Uterus (tissue), 4 donors: ENCODE results near the gene FXYD2. TPM values are rescaled to one million over a fixed set of nuclear protein-coding genes. Genes with fewer than 3 reads are reported as not detected.

ENCODE experiments used
- DNase-seq, 2 donors: peaks; one replicate each; pipeline ENCODE4 v3.0.0-alpha.2; 2019 to 2020
- H3K27ac ChIP-seq, 2 donors: fragments of 200-600 bp; sonication (generic); 1 replicate in 1 of 2; 2 replicates in 1 of 2; pipeline ENCODE4 v1.5.1; 2016 to 2018
- H3K27me3 ChIP-seq, 2 donors: fragments of 200-600 bp; sonication (generic); one replicate each; pipeline ENCODE4 v1.5.1; 2018 to 2019; ENCODE audit warnings: control low read depth in 1 of 2
- H3K36me3 ChIP-seq, 2 donors: fragments of 200-600 bp; sonication (generic); one replicate each; pipeline ENCODE4 v1.5.1; 2019; ENCODE audit warnings: control low read depth in 1 of 2
- H3K4me1 ChIP-seq, 2 donors: fragments of 200-600 bp; sonication (generic); one replicate each; pipeline ENCODE4 v1.5.1; 2018 to 2019; ENCODE audit warnings: control low read depth in 1 of 2
- H3K4me3 ChIP-seq, 2 donors: fragments of 200-600 bp; sonication (generic); 1 replicate in 1 of 2; 2 replicates in 1 of 2; pipeline ENCODE4 v1.5.1; 2018 to 2019; ENCODE audit warnings: mild to moderate bottlenecking in 1 of 2
- H3K9me3 ChIP-seq, 2 donors: fragments of 200-600 bp; sonication (generic); one replicate each; pipeline ENCODE4 v1.5.1; 2019; ENCODE audit warnings: control low read depth in 1 of 2
- CTCF ChIP-seq, 4 experiments: fragments of 200-600 bp in 2 of 4; fragments of 450-650 bp in 2 of 4; sonication (generic) in 2 of 4; IDR thresholded peaks; one replicate each; pipeline ENCODE4 v1.5.1; 2016 to 2019; ENCODE audit warnings: antibody characterized with exemption in 4 of 4, mild to moderate bottlenecking in 2 of 4, moderate library complexity in 1 of 4
- POLR2A ChIP-seq, 2 donors: fragments of 450-650 bp; IDR thresholded peaks; one replicate each; pipeline ENCODE4 v1.6.1; 2016; ENCODE audit warnings: antibody characterized with exemption in 2 of 2, mild to moderate bottlenecking in 1 of 2, moderate library complexity in 1 of 2
- intact Hi-C: fragments of 100-400 bp; cut with DNase I; formaldehyde crosslinking; loops from one replicate; pipeline ENCODE4 v1.15.1; 2023; ENCODE audit warnings: low total_unique reads
- total RNA-seq, 4 donors: library from RNA; depleted of rRNA in 3 of 4; stranded (reverse); fragments of >200 nt in 3 of 4; gene quantifications; one replicate each; pipeline versions ENCODE4 v1.1.0 to v1.2.4, GENCODE V29; 2014 to 2023
- donor health status: DM: yes; HTN: yes; CAD: no.

The FXYD2 gene
- total RNA-seq, 4 donors from 2014 or later: 2.1 to 36.4 (median 6.2) TPM

GRCh38 chr11:117871784-117872183, 47.2 kb upstream of the FXYD2 start:
- H3K9me3 ChIP-seq: no peaks in the 10 kb centered on the region
- no peaks in the 10 kb centered on the region for H3K36me3 ChIP-seq
- H3K4me1 ChIP-seq: peaks cover 20 to 27% of the 10 kb centered on the region in 2 donors
- H3K27ac ChIP-seq: peak overlapping the region; percentile 85 to 89
- DNase-seq: no peak
- intact Hi-C loops: no loop called here
- no peak for TF ChIP-seq POLR2A (IDR thresholded peaks at IDR 0.05)
- no peak for TF ChIP-seq CTCF (IDR thresholded peaks at IDR 0.05)
- H3K27me3 ChIP-seq: no peaks in the 10 kb centered on the region
- no peak overlapping the region for H3K4me3 ChIP-seq

- H3K27ac ChIP-seq: peak overlapping the region; percentile 85 to 89
- no peaks in the 10 kb centered on the region for H3K9me3 ChIP-seq
- DNase-seq: no peak
- no peak overlapping the region for H3K4me3 ChIP-seq
- no peaks in the 10 kb centered on the region for H3K36me3 ChIP-seq
- peaks cover 20 to 27% of the 10 kb centered on the region in 2 donors for H3K4me1 ChIP-seq
- H3K27me3 ChIP-seq: no peaks in the 10 kb centered on the region
- intact Hi-C loops: no loop called here
- TF ChIP-seq CTCF (IDR thresholded peaks at IDR 0.05) (no peak), POLR2A (IDR thresholded peaks at IDR 0.05) (no peak)
These were observed 46.6 kb upstream of the FXYD2 start for GRCh38 chr11:117871160-117871559.

- H3K4me3 ChIP-seq: no peak overlapping the region
- no peaks in the 10 kb centered on the region for H3K36me3 ChIP-seq
- H3K9me3 ChIP-seq: no peaks in the 10 kb centered on the region
- H3K27ac ChIP-seq: peak overlapping the region; percentile 75 to 89
- intact Hi-C loops: no loop called here
- TF ChIP-seq CTCF (IDR thresholded peaks at IDR 0.05): no peak
- no peak for TF ChIP-seq POLR2A (IDR thresholded peaks at IDR 0.05)
- no peak for DNase-seq
- no peaks in the 10 kb centered on the region for H3K27me3 ChIP-seq
- peaks cover 20 to 27% of the 10 kb centered on the region in 2 donors for H3K4me1 ChIP-seq
These were observed 45.8 kb upstream of the FXYD2 start for GRCh38 chr11:117870103-117870952.

GRCh38 chr11:117869604-117870003, 45.1 kb upstream of the FXYD2 start:
- Histone ChIP-seq H3K4me1 (peaks cover 20 to 27% of the 10 kb centered on the region in 2 donors), H3K36me3 (no peaks in the 10 kb centered on the region)

More at GRCh38 chr11:117869604-117870003, 45.1 kb upstream of the FXYD2 start:
- Histone ChIP-seq H3K27ac (peak overlapping the region; percentile 75 to 89), H3K9me3 (no peaks in the 10 kb centered on the region), H3K27me3 (no peaks in the 10 kb centered on the region), H3K4me3 (no peak overlapping the region)
- TF ChIP-seq CTCF (IDR thresholded peaks at IDR 0.05) (no peak), POLR2A (IDR thresholded peaks at IDR 0.05) (no peak)
- intact Hi-C loops: no loop called here
- DNase-seq: no peak
